B cell (primary cell): ENCODE measurements around the gene INHBB. TPM values are rescaled to one million over a fixed set of nuclear protein-coding genes. Genes with fewer than 3 reads are reported as not detected.

Experiments
- ATAC-seq: fragments of 200-7000 bp; cut with Tn5 transposase; one replicate; pipeline ENCODE4 v1.10.0; 2021; ENCODE audit warnings: low read depth, mild to moderate bottlenecking, moderate number of reproducible peaks, moderate library complexity
- CTCF ChIA-PET: fragments of 350-600 bp; sonication (Branson Sonifier 250); formaldehyde crosslinking; loops from one replicate; lab custom pipeline; 2021; ENCODE audit warnings: antibody characterized with exemption, inconsistent platforms; lab: Charles Lee
- POLR2A ChIA-PET: fragments of 350-600 bp; sonication (Branson Sonifier 250); formaldehyde crosslinking; loops from one replicate; lab custom pipeline; 2021; ENCODE audit warnings: antibody characterized with exemption; lab: Charles Lee
- DNase-seq: peaks from one replicate; pipeline ENCODE4 v3.0.0; 2013
- H2AFZ ChIP-seq: 2 replicates; pipeline ENCODE4 v1.6.1; 2012; ENCODE audit warnings: mild to moderate bottlenecking, low read depth, low read length; ENCODE audit not compliant: insufficient read depth, poor library complexity, severe bottlenecking
- H3K27ac ChIP-seq, 2 donors: 1 replicate in 1 of 2; 2 replicates in 1 of 2; pipeline ENCODE4 v1.5.1; 2012 to 2013; ENCODE audit warnings: low read length in 2 of 2, mild to moderate bottlenecking in 2 of 2, moderate library complexity in 1 of 2
- H3K27me3 ChIP-seq, 4 experiments: fragments of 200-600 bp in 1 of 4; sonication (generic) in 1 of 4; replicated peaks in 1 of 4; 1 replicate in 2 of 4; 2 replicates in 2 of 4; pipeline versions ENCODE4 v1.6.1 to v1.7.0; 2013 to 2016; ENCODE audit warnings: low read length in 3 of 4, mild to moderate bottlenecking in 2 of 4, mixed read lengths in 1 of 4, moderate library complexity in 1 of 4; ENCODE audit not compliant: insufficient read depth in 4 of 4, control insufficient read depth in 3 of 4; ENCODE audit errors: control extremely low read depth in 1 of 4
- H3K36me3 ChIP-seq, 2 experiments: replicated peaks in 1 of 2; 1 replicate in 1 of 2; 2 replicates in 1 of 2; pipeline versions ENCODE4 v1.6.1 to v1.7.1; 2013; ENCODE audit warnings: low read length in 1 of 2; ENCODE audit not compliant: insufficient read depth in 2 of 2, control insufficient read depth in 1 of 2; ENCODE audit errors: control extremely low read depth in 1 of 2, extremely low read depth in 1 of 2
- H3K4me1 ChIP-seq, 2 donors: fragments of 200-600 bp in 1 of 2; sonication (generic) in 1 of 2; 1 replicate in 1 of 2; 2 replicates in 1 of 2; pipeline versions ENCODE4 v1.5.1 to v1.6.1; 2013 to 2017; ENCODE audit warnings: low read length in 2 of 2; ENCODE audit not compliant: control insufficient read depth in 2 of 2, insufficient read depth in 2 of 2
- H3K4me2 ChIP-seq: replicated peaks from 2 replicates; pipeline ENCODE3; 2012; ENCODE audit warnings: mild to moderate bottlenecking, low read depth, low read length; ENCODE audit not compliant: poor library complexity, severe bottlenecking
- H3K4me3 ChIP-seq, 5 experiments: fragments of 200-600 bp in 1 of 5; sonication (generic) in 1 of 5; 1 replicate in 3 of 5; 2 replicates in 2 of 5; pipeline versions ENCODE4 v1.5.1 to v1.7.0; 2011 to 2016; ENCODE audit warnings: low read length in 4 of 5, mild to moderate bottlenecking in 4 of 5, low read depth in 2 of 5, control low read depth in 1 of 5, moderate library complexity in 1 of 5; ENCODE audit not compliant: insufficient read depth in 1 of 5; ENCODE audit errors: control extremely low read depth in 1 of 5, extremely low read depth in 1 of 5
- H3K79me2 ChIP-seq: fragments of 200-600 bp; sonication (generic); one replicate; pipeline ENCODE4 v1.6.0; 2016; ENCODE audit warnings: low read length; ENCODE audit not compliant: control insufficient read depth, insufficient read depth
- H3K9ac ChIP-seq: fragments of 200-600 bp; sonication (generic); 2 replicates; pipeline ENCODE4 v1.6.1; 2017; ENCODE audit warnings: mild to moderate bottlenecking, low read length, moderate library complexity
- H3K9me3 ChIP-seq, 3 donors: one replicate each; pipeline versions ENCODE4 v1.6.1 to v1.7.1; 2013; ENCODE audit warnings: low read length in 2 of 3; ENCODE audit not compliant: control insufficient read depth in 2 of 3, insufficient read depth in 1 of 3; ENCODE audit errors: control extremely low read depth in 1 of 3
- H4K20me1 ChIP-seq: 2 replicates; pipeline ENCODE4 v1.6.0; 2012; ENCODE audit warnings: mild to moderate bottlenecking, low read length; ENCODE audit not compliant: insufficient read depth, control insufficient read depth, poor library complexity, severe bottlenecking
- H3K27ac Mint-ChIP-seq: one replicate; pipeline ENCODE4 v1.8.0; 2021; ENCODE audit warnings: mixed read lengths
- H3K27me3 Mint-ChIP-seq: one replicate; pipeline ENCODE4 v1.8.0; 2021; ENCODE audit warnings: mixed read lengths
- H3K4me1 Mint-ChIP-seq: one replicate; pipeline ENCODE4 v1.8.0; 2021; ENCODE audit warnings: mixed read lengths
- H3K4me3 Mint-ChIP-seq: one replicate; pipeline ENCODE4 v1.8.0; 2021; ENCODE audit warnings: mixed read lengths
- H3K9me3 Mint-ChIP-seq: one replicate; pipeline ENCODE4 v1.8.0; 2022; ENCODE audit warnings: mixed read lengths; ENCODE audit not compliant: insufficient read depth
- EZH2 ChIP-seq: IDR thresholded peaks from 2 replicates; pipeline ENCODE4 v1.6.1; 2012; ENCODE audit warnings: borderline replicate concordance, low read depth, mild to moderate bottlenecking, moderate library complexity, low read length; ENCODE audit not compliant: insufficient read depth, poor library complexity, severe bottlenecking
- WGBS: methylation state at CpG from one replicate; pipeline ENCODE4 v1.1.5; 2013; ENCODE audit warnings: missing lambda C conversion rate; ENCODE audit not compliant: insufficient coverage; 5-methylcytosine and 5-hydroxymethylcytosine counted together
- intact Hi-C: fragments of 100-400 bp; cut with micrococcal nuclease; formaldehyde crosslinking; loops from one replicate; pipeline ENCODE4 v1.10.0; 2022
- polyA plus RNA-seq: library from polyadenylated mRNA; depleted of rRNA; stranded (reverse); fragments of >200 nt; gene quantifications from 2 replicates; pipeline ENCODE4 v1.2.3, GENCODE V29; 2012
- total RNA-seq, 2 donors: library from RNA; stranded (reverse); fragments of 120-200 nt in 1 of 2; gene quantifications; 1 replicate in 1 of 2; 2 replicates in 1 of 2; pipeline versions ENCODE4 v1.2.3 to v1.2.4, GENCODE V29; 2013 to 2022
- TF ChIP-seq, protein P1 (sequence below): fragments of 200-600 bp; IDR thresholded peaks from one replicate; pipeline ENCODE4 v1.8.0; 2022; ENCODE audit warnings: antibody characterized with exemption, mild to moderate bottlenecking

Gene INHBB
- total and polyA plus RNA-seq, 2 donors (not counting 1 experiment from before 2014, with no cell fraction given): 0.03 TPM; not detected in 1

DNA sequence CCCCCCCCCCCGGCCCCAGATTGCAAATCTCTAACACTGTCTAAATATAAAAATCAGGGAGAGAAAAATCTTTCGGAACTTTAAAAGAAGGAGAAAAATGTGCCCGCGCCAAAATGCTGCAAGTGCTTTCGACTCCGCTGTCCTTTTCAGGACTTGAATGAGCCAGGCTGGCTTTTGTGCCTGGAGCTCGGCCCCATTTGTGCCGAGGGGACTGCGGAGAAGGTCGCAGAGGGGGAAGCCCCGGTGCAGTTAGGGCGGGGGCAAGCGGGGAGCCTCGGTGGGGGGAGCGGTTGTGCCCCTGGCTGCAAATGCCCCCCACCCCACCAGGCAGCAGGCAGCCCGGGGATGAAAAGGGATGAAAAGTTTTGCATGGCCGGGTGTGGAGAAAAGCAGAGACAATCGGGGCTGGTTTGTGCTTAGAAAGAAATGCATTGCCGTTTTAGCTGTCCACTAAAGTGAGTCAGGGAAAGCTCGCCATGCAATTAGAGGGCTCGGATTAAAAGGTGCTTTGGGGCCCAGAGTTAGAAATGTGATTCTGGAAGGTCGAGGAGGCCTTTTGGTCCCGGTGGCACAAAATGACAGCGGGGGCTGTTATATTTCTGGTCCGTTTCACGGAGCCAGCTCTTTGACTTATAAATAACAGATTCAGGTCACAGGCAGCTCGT, 1.6 kb downstream of the INHBB start:
- 3% methylated on average over 18 of the region's 27 CpGs for WGBS
- Histone ChIP-seq H3K4me1 (peaks cover 26 to 32% of the 10 kb centered on the region in 2 donors), H3K36me3 (no peaks in the 10 kb centered on the region), H3K4me2 (peak overlapping the region; percentile 77), H3K9ac (no peak overlapping the region), H3K27me3 (peaks cover 0 to 56% (median 11%) of the 10 kb centered on the region in 4 experiments), H2AFZ (peak overlapping the region; percentile 49), H4K20me1 (no peaks in the 10 kb centered on the region), H3K9me3 (peaks cover 0 to 2% (median 0%) of the 10 kb centered on the region in 3 donors), H3K27ac (no peak overlapping the region), H3K4me3 (peak overlapping the region in 1 of 5 experiments; percentile 48), H3K79me2 (no peaks in the 10 kb centered on the region)
- peaks cover 50% of the 10 kb centered on the region for H3K27me3 Mint-ChIP-seq
- POLR2A ChIA-PET: no interaction called here
- H3K9me3 Mint-ChIP-seq: no peaks in the 10 kb centered on the region
- DNase-seq (no peak), ATAC-seq (no peak)
- H3K4me3 Mint-ChIP-seq: peak overlapping the region; percentile 82
- CTCF ChIA-PET: no interaction called here
- TF ChIP-seq, protein P1, sequence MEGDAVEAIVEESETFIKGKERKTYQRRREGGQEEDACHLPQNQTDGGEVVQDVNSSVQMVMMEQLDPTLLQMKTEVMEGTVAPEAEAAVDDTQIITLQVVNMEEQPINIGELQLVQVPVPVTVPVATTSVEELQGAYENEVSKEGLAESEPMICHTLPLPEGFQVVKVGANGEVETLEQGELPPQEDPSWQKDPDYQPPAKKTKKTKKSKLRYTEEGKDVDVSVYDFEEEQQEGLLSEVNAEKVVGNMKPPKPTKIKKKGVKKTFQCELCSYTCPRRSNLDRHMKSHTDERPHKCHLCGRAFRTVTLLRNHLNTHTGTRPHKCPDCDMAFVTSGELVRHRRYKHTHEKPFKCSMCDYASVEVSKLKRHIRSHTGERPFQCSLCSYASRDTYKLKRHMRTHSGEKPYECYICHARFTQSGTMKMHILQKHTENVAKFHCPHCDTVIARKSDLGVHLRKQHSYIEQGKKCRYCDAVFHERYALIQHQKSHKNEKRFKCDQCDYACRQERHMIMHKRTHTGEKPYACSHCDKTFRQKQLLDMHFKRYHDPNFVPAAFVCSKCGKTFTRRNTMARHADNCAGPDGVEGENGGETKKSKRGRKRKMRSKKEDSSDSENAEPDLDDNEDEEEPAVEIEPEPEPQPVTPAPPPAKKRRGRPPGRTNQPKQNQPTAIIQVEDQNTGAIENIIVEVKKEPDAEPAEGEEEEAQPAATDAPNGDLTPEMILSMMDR: no peak
- TF ChIP-seq EZH2: no peak
- no peak overlapping the region for H3K27ac Mint-ChIP-seq
- intact Hi-C loops: no loop called here
- H3K4me1 Mint-ChIP-seq: peaks cover 24% of the 10 kb centered on the region

DNA sequence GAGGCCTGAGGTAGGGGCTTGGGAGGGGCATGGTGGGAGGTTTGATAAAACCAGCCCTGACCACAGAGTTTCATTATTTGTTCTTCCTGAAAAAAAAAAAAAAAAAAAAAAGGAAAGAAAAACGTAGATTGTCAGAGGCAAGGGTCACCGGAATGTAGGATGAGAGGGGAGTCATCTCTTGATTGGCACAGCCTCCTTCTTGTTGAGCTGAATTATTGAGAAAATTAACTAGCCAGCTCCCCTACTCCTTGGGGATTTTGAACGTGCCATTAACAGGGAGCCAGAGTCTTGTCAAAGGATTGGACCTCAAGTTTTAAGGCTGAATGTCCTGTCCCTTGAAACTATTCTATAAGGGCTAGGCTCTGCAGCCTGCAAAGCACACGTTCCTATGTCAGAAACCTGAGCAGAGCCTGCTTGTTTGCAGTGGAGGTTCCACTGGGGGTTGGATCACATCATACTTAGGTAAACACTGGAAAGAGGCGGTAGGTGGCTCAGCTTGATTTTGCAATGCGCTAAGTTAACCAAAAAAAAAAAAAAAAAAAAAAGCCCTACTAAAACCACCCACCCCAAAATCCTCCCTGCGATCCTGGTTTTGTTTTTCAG, 2.3 kb downstream of the INHBB start:
- peaks cover 44% of the 10 kb centered on the region for H3K27me3 Mint-ChIP-seq
- no peak overlapping the region for H3K4me2 ChIP-seq
- no peaks in the 10 kb centered on the region for H3K36me3 ChIP-seq
- H4K20me1 ChIP-seq: no peaks in the 10 kb centered on the region
- TF ChIP-seq EZH2: no peak
- intact Hi-C loops: no loop called here
- H3K4me3 Mint-ChIP-seq: no peak overlapping the region
- whole genome bisulfite sequencing: 11% methylated on average over 3 of the region's 7 CpGs
- no peak overlapping the region for H2AFZ ChIP-seq
- H3K4me3 ChIP-seq: no peak overlapping the region
- peaks cover 21 to 26% of the 10 kb centered on the region in 2 donors for H3K4me1 ChIP-seq
- no peaks in the 10 kb centered on the region for H3K9me3 Mint-ChIP-seq
- H3K27ac ChIP-seq: no peak overlapping the region
- H3K4me1 Mint-ChIP-seq: peaks cover 17% of the 10 kb centered on the region
- POLR2A ChIA-PET: no interaction called here
- H3K27ac Mint-ChIP-seq: no peak overlapping the region
- H3K27me3 ChIP-seq: peaks cover 0 to 51% (median 6%) of the 10 kb centered on the region in 4 experiments
- no peaks in the 10 kb centered on the region for H3K9me3 ChIP-seq
- H3K79me2 ChIP-seq: no peaks in the 10 kb centered on the region
- ATAC-seq (no peak), DNase-seq (no peak)
- H3K9ac ChIP-seq: no peak overlapping the region
- CTCF ChIA-PET: no interaction called here
